Activated CD4-positive, CD25-positive, alpha-beta regulatory T cell (primary cell): Measurements from ENCODE around the gene GAST.

Experiments
- DNase-seq, 4 experiments: peaks; one replicate each; lab custom pipeline; 2025; lab: John Stamatoyannopoulos, UW

The GAST gene

GRCh38 chr17:41739661-41740352 lies 27.7 kb downstream of the GAST start:
- DNase-seq = no peak

- no peak for DNase-seq
These were observed 28.4 kb downstream of the GAST start for GRCh38 chr17:41740506-41740905.

GRCh38 chr17:41741709-41742108 lies 29.6 kb downstream of the GAST start:
- no peak for DNase-seq

- no peak for DNase-seq
These were observed 36.1 kb downstream of the GAST start for GRCh38 chr17:41748275-41748674.

- no peak for DNase-seq
These were observed 38.7 kb downstream of the GAST start for GRCh38 chr17:41750862-41751261.

- DNase-seq = no peak
These were observed 39.2 kb downstream of the GAST start for GRCh38 chr17:41751288-41751687.

- DNase-seq = no peak
These were observed 41.9 kb downstream of the GAST start for GRCh38 chr17:41754066-41754465.

GRCh38 chr17:41758601-41759000 lies 46.5 kb downstream of the GAST start:
- no peak for DNase-seq

GRCh38 chr17:41760878-41761277 lies 48.7 kb downstream of the GAST start:
- DNase-seq = no peak

- DNase-seq = no peak
These were observed 50.3 kb downstream of the GAST start for GRCh38 chr17:41762391-41762790.

- no peak for DNase-seq
These were observed 50.7 kb downstream of the GAST start for GRCh38 chr17:41762841-41763240.

- DNase-seq = no peak
These were observed 51.2 kb downstream of the GAST start for GRCh38 chr17:41763327-41763726.
